GM10266 (cell line): ENCODE results near the gene GJB5.

Source experiments
- DNase-seq: peaks from one replicate; pipeline ENCODE4 v3.0.0; 2012; ENCODE audit errors: extremely low spot score
- TF ChIP-seq, protein P1 (sequence below): IDR thresholded peaks from 2 replicates; pipeline ENCODE4 v1.5.1; 2012; ENCODE audit warnings: mild to moderate bottlenecking, low read depth; ENCODE audit not compliant: control insufficient read depth, insufficient read depth; ENCODE audit errors: missing control alignments

The GJB5 gene

GRCh38 chr1:34795916-34796315 lies 41.1 kb downstream of the GJB5 start:
- TF ChIP-seq, protein P1, sequence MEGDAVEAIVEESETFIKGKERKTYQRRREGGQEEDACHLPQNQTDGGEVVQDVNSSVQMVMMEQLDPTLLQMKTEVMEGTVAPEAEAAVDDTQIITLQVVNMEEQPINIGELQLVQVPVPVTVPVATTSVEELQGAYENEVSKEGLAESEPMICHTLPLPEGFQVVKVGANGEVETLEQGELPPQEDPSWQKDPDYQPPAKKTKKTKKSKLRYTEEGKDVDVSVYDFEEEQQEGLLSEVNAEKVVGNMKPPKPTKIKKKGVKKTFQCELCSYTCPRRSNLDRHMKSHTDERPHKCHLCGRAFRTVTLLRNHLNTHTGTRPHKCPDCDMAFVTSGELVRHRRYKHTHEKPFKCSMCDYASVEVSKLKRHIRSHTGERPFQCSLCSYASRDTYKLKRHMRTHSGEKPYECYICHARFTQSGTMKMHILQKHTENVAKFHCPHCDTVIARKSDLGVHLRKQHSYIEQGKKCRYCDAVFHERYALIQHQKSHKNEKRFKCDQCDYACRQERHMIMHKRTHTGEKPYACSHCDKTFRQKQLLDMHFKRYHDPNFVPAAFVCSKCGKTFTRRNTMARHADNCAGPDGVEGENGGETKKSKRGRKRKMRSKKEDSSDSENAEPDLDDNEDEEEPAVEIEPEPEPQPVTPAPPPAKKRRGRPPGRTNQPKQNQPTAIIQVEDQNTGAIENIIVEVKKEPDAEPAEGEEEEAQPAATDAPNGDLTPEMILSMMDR: no peak
- no peak for DNase-seq

GRCh38 chr1:34796990-34797389 lies 42.1 kb downstream of the GJB5 start:
- TF ChIP-seq, protein P1: no peak
- no peak for DNase-seq

DNA sequence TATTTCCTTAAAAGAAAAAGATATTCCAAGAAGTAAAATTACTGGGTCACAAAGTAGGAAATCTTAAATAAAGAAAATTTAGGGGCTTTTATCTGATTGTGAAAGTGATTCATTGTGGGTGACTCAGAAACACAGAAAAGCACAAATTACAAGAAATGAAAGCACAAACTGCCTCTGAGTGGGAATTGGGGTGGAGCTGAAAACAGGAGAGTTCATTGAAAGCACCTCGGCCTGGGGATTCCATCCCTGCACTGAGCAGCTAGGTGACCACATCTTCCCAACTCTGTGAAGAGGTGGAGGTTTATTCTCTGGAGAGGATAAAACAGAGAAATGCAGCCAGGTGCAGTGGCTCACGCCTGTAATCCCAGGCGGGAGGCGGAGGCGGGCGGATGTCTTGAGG lies 45.4 kb downstream of the GJB5 start:
- no peak for DNase-seq
- TF ChIP-seq, protein P1: no peak

GRCh38 chr1:34803770-34804169 lies 48.9 kb downstream of the GJB5 start:
- DNase-seq: no peak
- TF ChIP-seq, protein P1: no peak

DNA sequence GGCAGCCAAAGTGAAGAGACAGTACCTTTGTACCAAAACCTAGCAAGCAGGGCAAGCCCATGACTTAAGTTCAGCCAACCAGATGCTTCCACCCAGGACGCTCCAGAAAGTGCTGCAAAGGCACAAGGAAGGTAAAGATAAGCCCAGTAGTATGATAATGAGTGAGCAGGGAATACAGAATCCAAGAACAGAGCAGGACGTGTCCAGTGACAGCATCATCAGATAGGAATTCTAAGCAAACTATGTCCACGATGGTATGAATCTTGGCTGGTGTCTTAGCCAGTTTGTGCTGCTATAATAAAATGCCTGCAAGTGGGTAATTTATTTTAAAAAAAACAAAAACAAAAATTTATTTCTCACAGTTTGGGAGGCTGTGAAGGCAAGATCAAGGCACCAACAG lies 51.5 kb downstream of the GJB5 start:
- TF ChIP-seq, protein P1: no peak
- DNase-seq: no peak
